8988T (cell line): ENCODE data around the gene SOD1.
"Not testable (repeated sequence)": the region's sequence is repeated elsewhere in the genome, so short reads cannot be mapped to it uniquely, and the experiment has no call there.

Experiments
- DNase-seq: peaks from one replicate; pipeline ENCODE4 v3.0.0; 2011

SOD1 gene

DNA sequence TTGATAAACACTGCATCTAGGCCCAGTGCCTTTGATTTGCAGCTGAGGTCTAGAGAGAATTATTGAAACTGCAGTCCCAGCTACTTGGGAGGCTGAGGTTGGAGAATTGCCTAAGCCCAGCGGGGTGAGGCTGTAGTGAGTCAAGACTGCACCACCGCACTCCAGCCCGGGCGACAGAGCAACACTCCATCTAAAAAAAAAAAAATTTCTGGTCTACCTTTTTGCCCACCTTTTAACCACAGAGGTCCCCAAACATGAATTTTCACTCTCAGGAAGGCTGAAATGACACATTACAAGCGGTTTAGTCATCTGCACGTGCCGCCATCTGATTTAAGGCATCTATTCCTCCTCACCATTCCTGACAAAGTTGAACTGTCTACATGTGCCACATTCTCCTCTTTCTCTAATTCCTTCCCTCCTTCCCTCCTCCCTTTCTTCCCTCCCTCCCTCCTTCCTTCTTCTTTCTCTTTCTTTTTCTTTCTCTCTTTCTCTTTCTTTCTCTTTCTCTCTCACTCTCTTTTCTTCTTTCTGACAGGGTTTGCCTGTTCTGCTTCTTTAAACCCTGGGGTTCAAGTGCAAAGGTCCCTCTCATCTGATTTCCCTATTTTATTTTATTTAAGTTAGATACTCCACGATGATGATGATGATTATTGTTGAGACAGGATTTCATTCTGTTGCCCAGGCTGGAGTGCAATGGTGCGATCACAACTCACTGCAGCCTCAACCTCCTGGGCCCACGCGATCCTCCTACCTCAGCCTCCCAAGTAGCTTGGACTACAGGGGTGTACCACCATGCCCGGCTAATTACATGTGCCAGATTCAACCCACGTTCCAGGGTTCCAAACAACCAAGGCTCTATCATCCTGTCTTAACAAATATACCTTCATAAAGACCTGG is 3.0 kb upstream of the SOD1 start:
- DNase-seq: no peak

DNA sequence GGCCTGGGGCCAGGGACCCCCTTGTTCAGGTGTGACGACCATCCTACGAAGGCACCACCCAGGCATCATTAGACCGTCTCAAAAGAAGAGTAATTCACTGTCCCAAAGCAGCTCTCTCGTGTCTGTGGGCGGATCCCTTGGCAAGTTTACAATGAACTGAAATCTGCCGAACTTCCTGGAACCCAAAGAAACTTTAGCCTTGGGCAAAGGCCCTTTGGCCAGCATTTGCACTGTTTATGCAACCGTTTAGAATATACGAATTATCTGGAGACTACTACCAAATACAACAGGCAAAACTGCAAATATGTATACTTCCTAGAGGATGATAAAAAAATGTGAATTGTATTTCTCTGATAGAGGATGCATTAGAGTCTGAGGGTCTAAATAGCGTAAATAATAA is 1.4 kb upstream of the SOD1 start:
- DNase-seq: no peak

DNA sequence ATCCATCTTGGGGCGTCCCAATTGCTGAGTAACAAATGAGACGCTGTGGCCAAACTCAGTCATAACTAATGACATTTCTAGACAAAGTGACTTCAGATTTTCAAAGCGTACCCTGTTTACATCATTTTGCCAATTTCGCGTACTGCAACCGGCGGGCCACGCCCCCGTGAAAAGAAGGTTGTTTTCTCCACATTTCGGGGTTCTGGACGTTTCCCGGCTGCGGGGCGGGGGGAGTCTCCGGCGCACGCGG is 282 bp upstream of the SOD1 start:
- DNase-seq: no peak

DNA sequence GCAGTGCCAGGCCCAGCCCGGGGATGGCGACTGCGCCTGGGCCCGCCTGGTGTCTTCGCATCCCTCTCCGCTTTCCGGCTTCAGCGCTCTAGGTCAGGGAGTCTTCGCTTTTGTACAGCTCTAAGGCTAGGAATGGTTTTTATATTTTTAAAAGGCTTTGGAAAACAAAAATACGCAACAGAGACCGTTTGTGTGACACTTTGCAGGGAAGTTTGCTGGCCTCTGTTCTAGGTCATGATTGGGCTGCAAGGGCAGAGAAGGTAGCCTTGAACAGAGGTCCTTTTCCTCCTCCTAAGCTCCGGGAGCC is 719 bp downstream of the SOD1 start:
- no peak for DNase-seq

DNA sequence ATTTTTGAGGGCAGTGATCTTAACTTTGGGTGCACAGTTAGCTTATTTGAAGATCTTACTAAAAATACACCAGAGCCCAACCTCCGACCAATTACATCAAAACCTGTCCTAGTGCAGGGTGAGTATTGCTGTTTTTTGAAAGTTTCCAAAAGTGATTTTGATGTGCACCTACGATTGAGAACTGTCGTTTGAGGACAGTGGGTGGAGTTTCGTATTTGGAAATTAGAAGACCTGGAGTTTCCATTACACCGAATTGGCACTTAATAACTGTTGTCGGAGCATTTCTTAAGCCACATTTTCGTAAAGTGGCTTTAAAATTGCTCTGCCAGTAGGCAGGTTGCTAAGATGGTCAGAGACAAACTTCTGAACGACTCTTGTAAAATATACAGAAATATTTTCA is 1.1 kb downstream of the SOD1 start:
- DNase-seq: no peak

DNA sequence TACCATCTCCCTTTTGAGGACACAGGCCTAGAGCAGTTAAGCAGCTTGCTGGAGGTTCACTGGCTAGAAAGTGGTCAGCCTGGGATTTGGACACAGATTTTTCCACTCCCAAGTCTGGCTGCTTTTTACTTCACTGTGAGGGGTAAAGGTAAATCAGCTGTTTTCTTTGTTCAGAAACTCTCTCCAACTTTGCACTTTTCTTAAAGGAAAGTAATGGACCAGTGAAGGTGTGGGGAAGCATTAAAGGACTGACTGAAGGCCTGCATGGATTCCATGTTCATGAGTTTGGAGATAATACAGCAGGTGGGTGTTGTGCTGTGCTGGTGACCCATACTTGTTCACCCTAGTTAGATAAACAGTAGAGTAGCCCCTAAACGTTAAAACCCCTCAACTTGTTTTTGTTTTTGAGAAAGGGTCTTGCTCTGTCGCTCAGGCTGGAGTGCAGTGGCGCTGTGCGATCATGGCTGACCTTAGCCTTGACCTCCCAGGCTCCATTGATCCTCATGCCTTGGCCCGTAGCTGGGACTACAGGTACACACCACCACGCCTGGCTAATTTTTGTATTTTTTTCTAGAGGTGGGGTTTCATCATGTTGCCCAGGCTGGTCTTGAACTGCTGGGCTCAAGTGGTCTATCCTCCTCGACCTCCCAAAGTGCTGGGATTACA is 4.2 kb downstream of the SOD1 start:
- no peak for DNase-seq

DNA sequence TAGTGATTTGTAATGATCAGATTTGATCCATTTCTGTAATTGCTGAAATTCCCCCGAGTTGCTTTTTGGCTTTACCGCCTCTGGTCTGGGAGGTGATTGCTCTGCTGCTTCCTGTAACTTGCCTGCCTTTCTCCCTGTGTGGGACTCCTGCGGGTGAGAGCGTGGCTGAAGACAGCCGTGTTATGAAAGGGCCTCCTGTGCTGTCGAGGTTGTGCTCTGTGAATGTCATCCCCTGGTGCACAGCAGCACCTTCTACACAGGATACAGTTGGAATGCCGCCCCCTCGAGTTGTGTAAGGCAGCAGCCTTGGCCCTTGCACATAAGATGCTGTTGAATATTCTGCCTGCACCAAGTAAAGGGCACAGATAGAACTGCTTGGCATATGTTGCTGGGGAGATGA is 5.9 kb downstream of the SOD1 start:
- peak; percentile 21 for DNase-seq

DNA sequence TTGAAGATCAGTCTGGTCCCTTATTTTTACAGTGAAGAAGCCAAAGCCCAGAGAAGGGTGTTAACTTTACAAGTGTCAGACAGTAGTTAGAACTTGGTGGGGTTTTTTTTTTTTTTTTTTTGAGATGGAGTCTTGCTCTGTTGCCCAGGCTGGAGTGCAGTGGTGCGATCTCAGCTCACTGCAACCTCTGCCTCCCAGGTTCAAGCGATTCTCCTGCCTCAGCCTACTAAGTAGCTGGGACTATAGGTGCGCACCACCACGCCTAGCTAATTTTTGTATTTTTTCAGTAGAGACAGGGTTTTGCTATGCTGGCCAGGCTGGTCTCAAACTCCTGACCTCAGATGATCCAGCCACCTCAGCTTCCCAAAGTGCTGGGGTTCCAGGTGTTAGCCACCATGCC is 6.4 kb downstream of the SOD1 start:
- DNase-seq: not testable (repeated sequence)

DNA sequence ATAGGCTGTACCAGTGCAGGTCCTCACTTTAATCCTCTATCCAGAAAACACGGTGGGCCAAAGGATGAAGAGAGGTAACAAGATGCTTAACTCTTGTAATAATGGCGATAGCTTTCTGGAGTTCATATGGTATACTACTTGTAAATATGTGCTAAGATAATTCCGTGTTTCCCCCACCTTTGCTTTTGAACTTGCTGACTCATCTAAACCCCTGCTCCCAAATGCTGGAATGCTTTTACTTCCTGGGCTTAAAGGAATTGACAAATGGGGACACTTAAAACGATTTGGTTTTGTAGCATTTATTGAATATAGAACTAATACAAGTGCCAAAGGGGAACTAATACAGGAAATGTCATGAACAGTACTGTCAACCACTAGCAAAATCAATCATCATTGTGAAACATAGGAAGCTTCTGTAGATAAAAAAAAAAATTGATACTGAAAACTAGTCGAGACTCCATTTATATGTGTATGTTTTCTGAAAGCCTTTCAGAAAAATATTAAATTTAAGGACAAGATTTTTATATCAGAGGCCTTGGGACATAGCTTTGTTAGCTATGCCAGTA is 7.0 kb downstream of the SOD1 start:
- DNase-seq: no peak

DNA sequence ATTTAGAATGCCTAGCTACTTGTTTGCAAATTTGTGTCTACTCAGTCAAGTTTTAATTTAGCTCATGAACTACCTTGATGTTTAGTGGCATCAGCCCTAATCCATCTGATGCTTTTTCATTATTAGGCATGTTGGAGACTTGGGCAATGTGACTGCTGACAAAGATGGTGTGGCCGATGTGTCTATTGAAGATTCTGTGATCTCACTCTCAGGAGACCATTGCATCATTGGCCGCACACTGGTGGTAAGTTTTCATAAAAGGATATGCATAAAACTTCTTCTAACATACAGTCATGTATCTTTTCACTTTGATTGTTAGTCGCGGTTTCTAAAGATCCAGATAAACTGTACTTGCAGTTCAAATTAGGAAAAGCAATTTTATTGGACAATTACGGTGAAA is 7.6 kb downstream of the SOD1 start:
- no peak for DNase-seq

DNA sequence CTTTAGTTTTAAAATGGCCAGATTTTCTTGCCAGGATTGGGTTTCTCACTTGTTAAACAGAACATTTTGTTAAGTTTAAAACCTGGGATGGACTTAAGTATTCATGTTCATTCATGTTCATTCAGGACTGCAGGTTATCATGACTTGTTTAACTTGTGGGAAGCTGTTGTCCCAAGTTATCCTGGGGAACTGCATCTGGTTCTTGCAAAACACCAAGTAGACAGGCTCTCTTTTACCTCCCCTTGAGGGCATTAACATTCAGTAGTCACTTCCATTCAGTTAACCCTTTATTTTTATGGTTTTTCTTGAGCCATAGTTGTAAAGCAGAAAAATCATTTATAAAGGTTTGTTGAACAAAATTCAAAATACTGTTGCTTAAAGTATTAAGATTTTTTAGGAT is 8.1 kb downstream of the SOD1 start:
- DNase-seq: no peak

DNA sequence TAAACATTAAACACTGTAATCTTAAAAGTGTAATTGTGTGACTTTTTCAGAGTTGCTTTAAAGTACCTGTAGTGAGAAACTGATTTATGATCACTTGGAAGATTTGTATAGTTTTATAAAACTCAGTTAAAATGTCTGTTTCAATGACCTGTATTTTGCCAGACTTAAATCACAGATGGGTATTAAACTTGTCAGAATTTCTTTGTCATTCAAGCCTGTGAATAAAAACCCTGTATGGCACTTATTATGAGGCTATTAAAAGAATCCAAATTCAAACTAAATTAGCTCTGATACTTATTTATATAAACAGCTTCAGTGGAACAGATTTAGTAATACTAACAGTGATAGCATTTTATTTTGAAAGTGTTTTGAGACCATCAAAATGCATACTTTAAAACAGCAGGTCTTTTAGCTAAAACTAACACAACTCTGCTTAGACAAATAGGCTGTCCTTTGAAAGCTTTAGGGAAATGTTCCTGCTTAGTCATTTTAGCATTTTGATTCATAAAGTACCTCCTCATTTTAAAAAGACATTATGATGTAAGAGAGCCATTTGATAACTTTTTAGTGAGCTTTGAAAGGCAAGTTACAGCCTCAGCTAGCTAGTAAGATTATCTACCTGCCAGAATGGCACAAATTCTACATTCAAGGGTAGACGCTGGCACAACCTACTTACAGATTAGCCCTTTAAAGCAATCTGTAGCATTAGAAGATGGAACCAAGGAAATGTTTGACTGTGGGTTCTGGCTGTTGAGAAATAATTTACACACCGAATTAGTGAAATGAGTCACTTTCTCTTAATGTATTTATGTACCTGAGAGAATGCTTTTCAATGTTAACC is 9.4 kb downstream of the SOD1 start:
- no peak for DNase-seq

DNA sequence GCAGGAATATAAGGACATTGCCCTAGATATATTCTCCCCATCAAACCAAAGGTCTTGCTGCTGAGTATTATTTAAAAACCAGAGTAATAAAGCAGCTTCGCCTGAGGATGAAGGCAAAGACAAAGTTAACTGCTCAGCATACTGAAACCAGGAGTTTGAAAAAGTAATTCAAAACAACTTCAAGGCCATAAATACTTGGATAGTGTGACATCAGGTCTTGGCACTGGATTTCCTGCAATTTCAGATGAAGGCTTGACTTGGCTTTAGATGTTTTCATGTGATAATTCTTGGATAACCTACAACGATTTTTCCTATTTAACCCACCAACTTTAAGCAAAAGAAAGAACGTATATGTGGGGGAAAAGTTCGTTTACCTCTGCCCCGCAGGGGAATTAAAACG is 10.6 kb downstream of the SOD1 start:
- no peak for DNase-seq

DNA sequence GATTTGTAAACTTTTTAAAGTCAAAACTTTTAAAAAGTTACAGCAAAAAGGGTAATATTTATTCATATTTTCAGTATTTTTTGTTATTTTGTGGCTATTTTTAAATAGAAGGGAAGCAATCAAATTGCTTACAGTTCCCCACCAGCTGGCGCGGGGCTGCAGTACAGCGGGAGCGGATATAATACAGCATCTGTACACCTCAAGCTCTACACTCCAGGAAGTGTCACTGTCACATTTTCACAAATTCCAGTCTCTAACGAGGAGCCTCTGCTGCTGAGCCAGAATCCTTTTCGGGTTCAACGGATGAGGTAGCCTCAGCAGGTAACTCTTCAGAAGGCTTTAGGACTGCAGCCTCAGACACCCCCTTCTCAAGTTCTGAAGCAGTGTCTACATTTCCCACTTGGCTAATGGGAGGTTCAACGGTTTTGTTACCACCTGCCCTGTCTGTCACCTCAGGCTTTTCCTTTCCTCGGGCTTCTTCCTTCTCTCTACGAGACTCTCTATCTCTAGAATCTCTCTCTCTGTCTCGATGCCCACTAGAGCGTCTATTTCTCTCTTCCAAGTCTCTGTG is 11.7 kb downstream of the SOD1 start:
- DNase-seq: no peak

DNA sequence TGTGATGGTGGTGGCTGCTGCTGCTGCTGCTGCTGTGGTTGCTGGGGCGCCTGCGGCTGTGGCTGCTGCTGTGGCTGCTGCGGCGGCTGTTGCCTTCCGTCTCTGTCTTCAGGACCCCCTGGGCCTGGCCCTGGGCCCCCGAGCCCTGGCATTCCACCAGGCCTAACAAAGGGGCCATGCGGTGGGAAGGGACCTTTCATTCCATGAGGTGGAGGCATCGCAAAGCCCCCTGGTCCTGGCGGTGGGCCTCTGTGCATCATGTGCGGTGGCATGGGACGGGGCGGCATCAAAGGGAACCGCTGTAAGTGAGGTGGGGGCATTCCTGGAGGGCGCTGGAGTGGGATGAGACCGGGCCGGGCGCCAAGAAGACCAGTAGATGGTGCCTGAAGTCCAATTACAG is 12.4 kb downstream of the SOD1 start:
- no peak for DNase-seq

DNA sequence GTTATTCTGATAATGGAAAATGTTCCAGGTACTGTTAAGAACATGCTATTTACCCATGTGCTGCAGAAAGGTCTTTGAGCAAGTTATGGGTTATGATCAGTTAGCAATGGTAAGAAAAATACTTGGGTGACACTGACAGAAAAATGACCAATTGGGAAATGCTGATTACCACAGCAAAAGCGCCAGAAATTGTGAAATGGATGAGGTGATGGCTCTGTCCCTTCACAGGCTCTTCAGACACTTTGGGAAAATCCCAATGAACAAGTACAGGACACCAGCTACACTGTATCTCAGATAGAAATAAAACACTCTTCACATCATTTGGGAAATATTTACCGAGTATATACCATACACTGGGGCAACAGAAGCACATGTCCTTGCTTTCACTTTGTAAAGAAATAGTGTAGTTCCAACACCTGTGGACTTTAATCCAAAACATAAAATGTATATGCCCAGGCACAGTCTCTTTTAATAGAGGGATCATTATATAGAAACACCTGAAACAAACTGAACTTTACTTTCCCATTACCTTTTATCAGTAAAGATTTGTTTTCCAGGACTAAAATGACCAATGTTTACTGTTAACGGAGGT is 13.9 kb downstream of the SOD1 start:
- no peak for DNase-seq

DNA sequence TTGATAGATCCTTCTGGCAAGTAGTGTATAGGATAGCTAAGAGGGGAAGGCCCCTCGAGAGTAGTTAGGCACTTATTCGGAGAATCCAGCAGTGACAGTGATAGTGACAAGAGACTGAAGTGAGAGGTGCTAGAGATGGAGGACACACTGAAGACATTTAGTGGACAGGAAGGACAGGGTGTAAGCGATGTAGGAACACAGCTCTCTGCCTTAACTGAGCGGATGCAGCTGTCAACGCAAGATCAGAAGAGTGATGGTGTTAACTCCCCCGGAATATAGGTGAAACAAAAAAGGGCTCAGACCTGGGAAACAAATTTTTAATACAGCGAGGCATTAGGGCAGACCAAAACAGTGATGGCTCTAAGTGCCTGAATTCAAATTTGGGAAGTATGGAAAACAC is 15.8 kb downstream of the SOD1 start:
- DNase-seq: no peak

DNA sequence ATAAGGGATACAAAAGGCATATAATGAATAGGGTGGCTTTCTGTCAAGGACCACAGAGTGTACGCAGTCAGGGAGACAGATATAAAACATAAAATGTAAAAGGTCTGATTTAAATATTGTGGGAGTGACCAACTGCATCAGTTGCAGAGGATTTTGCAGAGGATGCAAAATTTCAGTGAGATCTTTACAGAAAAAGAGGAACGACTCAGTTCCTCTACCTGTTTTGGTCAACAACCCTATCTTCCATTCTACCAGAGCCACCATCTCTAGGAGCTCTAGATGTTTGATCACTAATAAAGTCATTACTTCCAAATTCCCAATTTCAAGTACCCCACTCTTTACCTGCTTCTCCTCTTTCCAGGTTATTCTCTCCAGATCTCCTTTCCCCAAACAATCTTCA is 16.5 kb downstream of the SOD1 start:
- DNase-seq: no peak

DNA sequence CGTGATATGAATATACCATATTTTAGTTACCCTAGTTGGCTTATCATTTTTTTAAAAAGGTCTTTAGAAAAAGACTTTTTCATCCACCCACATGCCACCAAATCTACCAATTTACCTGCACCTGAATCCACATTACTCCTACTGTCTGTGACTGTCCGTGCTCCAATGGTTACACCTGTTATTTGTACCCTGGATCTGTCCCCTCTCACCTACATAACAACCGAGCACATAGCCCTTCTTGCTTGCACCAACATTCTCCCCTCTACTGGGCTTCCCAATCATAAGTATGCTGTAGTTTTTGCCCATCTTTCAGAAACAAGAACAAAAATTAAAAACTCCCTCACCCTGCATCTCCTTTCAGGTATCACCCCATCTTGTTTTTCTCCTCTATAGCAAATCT is 17.6 kb downstream of the SOD1 start:
- no peak for DNase-seq

DNA sequence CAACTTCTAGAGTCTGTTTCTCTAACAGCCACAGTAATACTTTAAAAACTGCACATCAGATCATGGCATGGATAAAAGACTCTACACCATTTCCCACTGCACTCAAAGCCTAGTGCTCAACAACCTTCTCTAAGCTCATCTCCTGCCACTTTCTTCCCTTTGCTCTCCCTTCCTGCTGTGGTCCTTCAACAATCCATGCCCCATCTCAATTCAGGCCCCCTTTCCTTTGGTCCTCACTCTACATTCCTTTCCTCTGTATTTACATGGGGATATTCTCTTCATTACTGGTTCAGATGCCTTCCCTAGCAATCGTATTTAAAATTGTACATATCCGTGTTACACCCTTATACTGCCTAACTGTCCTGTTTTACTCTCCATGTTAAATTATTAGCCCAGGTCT is 19.0 kb downstream of the SOD1 start:
- no peak for DNase-seq

DNA sequence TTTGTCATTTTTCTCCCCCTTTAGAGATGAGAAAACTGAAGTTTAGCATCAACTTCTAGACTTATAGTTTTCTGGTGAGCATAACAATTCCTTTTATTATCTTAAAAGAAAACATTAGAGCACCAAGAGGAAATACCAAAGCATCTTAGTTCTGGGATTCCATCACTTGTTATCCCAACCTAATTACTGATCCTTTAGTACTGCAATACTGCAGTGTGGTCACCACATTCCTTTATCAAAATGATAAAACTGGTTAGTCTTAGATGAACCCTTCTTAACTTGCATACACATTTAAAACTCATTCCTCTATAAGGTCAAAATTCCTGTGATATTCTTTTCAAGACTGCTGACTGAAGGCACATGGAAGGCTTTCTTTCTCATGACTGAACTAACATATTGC is 23.1 kb downstream of the SOD1 start:
- no peak for DNase-seq

DNA sequence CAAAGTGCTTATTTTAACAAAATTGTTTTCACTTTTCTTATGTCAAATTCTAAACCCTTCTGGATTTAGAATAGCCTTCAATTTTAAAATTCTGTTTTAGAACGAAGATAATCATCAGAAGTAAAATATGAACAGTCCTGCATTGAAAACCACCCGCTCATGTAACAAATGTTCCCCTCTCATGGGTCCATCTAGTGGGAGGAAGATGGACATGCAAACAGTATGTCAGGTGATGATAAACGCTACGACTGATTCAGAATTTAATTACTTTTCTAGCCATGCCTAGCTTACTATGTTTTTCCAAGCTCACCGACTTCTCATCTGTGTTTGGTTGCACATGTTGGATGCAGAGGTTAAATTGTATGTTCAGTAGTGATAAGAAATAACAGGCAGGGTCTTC is 23.5 kb downstream of the SOD1 start:
- DNase-seq: no peak

DNA sequence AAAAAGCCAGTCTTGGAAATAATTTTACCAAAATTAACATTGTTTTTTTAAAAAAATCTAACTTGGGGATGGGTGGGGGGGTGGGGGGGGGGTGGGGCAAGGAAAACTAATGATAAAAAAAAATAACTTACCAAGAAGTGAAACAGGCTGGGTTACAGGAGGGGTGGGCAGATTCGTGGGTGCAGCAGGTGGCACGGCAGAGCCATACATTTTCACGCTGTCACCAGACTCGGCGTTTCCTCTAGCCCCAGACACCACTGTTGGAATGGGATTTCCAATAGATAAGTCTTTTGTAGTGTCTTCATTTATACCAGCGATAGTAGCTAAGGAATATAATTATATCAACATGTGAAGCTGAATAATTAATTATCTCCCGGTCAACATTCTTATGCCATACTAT is 25.4 kb downstream of the SOD1 start:
- DNase-seq: no peak
